ENCODE results near the gene ATP10A.
"Not testable (repeated sequence)": the region's sequence is repeated elsewhere in the genome, so short reads cannot be mapped to it uniquely, and the experiment has no call there.

ATP10A gene

DNA sequence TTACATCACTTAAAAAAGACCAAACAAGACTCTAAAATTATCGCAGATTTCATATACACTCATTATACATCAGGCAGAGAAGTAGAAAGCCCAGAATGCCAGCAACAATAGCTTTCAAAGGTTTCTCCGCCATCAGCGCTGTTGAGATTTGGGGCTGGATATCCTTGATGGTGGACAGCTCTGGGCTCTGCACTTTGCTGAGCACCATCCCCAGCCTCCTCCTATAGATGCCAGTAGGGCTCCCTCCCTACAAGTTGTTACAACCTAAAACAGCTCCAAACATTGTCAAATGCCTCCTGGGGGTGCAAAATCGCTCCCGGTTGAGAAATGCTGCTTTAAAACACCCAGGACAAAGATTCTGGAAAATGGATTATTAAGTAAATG, 73.5 kb downstream of the ATP10A start:
- no peak for DNase-seq

DNA sequence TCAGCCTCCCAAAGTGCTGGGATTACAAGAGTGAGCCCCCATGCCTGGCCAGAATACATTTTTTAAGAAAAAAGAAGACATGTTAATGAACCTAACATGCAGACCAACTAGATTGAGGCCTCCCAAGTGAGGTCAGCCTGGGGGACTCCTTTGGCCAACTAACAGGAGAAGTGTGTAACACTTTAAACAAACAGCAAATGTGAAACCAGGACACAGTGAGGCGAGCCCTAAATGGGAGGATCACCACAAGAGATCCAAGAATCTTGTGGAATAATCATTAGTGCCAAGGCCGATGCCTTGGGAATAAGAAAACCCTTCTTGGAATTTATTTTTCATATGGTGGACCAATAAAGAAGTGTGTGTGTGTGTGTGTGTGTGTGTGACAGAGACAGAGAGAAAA, 73.9 kb downstream of the ATP10A start:
- DNase-seq: no peak

DNA sequence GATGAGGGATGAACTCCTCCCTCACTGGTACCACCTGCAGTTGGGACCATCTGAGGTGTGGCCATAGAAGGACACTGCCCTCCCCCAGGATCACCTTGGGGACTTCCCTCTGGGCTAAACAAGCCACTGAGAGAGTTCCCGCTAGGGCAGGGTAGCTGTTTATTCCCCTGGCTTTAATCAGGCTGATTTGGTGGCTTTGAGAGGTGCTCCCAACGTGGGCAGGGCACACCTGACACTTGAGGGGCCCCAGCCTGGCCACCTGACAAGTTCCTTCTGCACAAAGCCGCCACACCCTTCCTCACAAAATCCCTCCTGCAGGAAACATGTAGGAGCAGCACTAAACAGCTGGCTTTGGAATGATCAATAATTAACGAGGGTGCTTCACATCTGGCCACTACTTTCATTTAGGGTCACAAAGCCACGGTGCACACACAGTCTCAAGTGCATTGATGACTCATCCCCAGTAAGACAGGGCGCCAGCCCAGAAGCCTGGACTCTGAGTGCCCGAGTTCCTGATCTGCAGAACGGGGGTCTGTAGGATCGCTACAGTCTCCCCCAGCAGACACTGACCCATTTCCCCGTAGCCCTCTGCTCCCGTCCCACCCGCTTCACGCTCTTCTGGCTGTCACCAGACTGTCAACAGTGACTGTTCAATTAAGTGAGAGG, 75.1 kb downstream of the ATP10A start:
- DNase-seq: no peak

DNA sequence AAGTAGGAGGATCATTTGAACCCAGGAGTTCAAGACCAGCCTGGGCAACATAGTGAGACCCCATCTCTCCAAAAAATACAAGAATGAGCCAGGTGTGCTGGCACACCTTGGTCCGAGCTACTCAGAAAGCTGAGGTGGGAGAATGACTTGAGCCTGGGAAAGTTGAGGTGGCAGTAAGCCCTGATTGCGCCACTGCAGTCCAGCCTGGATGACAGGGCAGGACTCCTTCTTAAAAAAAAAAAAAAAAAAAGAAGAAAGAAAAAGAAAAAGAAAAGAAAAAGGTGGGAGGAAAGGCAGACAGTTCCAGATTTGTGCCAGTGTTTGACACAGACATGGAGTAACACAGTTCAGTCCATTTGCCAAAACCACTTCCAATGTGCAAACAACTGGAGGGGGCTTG, 75.7 kb downstream of the ATP10A start:
- DNase-seq: no peak

DNA sequence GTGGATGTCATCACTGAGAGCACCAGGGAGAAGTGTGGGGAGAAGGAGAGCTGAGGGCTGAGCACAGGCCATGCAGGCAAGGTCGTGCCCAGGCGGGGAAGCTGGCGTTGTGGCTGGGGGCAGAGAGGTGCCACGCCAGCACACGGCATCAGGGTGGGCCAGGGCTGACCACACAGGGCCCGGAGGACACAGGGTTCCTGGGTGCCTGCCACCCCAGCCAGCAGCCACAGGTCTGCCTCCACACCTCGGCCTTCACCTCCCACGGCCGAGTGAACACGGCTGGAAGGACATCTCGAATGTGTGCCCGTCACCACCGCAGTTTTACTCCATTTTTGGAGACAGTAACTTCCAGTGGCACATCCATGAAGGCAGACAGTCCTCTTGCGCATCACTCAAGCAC, 77.1 kb downstream of the ATP10A start:
- DNase-seq: no peak

DNA sequence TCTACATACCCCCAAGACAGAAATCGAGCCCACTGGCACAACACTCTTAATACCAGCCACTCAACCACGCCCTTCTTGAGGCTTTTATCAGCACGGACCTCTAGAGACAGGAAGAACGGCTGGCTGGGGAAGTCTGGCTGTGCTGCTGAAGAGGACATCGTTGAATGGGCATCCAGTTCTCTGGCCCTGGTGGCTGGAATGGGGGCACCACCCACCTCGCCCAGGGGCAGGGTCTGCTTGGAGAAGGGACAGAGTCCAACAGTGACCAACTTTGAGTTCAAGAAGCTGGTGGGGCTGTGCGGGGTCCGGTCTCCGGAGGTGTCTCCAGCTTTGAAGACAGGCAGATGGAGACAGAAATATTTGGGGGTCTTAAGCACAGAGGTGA, 77.5 kb downstream of the ATP10A start:
- no peak for DNase-seq

DNA sequence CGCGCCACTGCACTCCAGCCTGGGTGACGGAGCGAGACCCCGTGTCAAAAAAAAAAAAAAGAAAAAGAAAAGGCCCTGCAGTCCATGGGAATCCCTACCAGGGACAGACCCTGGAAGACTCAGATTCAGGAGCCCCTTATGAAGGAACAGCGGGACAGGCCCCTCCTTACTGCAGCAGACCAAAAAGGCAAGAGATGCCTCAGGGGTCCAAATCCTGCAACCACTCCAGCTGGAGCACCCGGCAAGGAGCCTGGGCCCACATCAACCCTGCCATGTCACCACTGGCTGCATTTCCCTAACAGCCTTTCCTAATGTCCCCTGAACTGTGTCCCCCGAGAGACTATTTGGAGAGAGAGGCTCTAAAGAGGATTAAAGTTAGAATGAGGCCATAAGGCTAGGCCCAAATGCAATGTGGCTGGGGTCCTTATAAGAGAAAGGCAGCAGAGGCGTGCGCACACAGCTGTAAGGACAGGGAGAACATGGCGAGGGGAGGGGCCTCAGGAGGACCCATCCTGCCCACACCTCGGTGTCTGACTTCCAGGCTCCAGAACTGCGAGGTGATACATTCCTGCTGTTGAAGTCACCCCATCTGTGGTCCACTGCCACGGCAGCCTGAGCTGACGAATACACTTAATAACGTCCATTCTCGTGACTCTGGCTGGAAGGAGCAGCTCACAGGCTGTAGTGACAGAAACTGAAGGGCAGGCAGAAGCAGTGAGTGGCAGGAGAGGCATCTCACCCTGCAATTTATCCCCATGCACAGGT, 78.1 kb downstream of the ATP10A start:
- no peak for DNase-seq

DNA sequence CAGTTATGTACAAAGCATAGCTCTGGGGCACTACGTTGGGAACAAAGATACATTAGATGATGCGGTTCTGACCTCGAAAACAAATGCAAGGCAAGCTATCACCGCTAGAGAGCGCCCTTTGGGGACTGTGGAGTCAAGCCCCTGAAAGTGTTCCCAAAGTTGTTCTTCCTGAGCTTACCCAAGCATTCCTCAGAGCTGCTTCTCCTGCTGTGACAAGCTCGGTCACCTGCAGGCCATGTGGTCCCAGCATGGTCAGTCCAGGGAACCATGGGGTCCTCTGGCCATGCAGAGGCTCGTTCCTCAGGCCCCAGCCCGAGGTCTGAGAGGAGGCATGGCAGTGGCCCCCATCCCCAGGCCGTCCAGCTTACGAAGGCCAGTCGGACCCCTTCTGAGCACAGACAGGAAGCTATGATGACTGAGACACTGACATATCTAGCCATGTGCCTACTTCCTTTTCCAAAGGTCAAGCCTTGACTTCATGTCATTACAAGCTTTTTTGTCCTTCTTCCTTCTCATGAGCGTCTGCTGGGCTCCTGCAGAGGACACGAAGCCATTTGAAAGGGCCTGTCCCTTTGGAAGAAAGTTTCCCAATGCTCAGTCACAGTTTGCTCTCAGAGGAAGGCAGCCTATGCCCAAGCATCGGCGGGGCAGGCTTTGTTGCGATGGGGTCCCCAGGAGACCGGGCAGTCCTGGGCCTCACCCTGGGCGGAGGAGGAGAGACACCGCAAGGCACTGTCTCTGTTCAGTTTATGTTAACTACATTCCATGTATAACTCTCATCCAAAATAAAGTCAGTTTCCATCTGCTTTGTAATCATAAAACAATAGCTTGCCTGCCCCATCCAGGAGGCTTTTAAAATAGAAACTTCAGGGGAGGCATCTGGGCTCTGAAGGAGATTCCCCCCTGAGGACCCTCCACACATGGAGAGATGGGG, 79.3 kb downstream of the ATP10A start:
- DNase-seq: no peak

DNA sequence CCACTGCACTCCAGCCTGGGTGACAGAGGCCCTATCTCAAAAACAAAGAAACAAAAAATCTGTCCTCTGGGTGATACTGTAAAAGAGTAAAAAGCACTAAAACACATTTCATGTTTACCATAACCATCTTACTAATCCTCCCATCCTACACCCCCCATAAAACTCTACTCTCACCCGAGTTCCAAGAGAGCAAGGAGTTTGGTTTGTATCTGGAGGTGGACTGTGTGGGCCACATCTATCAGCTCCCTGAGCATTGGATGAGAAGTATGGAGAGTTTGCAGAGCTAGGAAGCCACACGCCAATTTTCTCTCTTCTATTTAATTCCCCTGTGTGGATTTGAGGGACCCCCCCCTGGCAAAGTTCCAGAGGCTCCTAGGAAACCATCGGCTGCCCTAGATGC, 80.0 kb downstream of the ATP10A start:
- DNase-seq: no peak

DNA sequence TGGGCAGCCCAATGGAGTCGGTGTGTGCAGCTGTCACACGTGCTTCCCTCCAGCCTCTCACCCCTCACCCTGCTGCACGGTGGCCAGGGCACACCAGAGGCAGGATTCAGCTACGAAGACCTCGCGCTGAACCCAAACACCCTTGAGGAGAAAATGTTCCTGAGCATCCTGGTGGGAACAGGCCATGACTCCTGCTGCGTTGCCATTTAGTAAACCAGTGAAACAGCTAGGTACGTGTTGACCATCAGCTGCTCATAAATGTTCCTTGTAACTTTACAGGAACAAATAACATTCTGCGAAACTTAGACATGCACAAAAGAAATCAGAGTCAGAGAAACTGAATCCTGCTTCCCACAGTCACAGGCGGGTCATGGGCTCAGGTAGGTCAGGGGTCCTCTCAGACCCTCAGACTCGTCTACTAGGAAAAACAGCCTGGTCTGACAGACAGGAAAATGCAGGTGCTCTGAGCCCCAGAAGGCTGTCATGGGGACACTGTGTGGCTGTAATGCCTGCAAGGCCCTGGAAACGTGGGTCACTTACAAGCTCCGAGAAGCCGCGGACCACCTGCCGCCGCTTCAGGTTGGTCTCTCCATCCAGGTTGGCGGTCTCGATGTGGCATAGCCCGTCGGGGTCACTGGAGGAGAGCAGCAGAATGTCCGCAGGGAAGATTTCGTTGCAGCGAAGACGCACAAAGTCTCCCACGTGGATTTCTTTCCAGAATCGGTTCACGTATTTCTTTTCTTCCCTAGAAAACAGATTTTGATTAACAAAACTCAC, 82.5 kb downstream of the ATP10A start:
- no peak for DNase-seq

DNA sequence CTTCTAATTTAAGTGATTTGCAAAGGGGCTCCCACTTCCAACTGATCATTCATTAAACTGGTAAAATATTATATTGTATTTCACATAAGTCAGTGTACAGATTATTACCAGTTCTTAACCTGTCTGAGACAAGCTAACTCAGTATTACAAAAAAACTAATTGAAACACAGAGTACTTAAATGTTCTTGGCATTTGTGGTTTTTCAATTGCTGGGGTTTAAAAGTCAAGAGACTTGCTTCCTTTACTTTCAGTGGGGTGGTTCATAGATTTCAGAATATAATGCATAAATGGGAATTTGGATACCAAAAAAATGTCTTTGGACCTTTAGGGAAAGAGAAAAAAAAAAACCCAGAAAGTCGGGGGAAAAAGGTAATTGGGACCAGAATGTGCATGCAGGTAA, 85.0 kb downstream of the ATP10A start:
- no peak for DNase-seq

DNA sequence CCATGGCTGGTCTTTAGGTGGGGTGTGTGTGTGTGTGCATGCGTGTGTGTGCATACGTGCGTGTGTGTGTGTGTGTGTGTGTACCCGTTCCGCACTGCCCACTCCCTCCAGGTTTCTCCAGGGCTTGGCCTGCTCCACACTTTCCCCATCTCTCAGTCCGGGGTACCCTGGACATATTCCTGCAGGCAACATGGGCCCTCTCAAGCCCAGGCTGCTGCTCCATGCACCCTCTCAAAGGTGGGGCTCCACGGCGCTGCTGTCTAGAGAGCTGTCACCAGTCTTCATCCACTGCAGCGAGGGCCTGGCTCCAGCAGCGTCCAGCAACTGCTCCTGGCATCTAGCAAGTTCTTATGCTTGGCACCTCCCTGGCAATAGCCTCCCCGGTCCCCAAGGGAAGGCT, 86.1 kb downstream of the ATP10A start:
- no peak for DNase-seq

DNA sequence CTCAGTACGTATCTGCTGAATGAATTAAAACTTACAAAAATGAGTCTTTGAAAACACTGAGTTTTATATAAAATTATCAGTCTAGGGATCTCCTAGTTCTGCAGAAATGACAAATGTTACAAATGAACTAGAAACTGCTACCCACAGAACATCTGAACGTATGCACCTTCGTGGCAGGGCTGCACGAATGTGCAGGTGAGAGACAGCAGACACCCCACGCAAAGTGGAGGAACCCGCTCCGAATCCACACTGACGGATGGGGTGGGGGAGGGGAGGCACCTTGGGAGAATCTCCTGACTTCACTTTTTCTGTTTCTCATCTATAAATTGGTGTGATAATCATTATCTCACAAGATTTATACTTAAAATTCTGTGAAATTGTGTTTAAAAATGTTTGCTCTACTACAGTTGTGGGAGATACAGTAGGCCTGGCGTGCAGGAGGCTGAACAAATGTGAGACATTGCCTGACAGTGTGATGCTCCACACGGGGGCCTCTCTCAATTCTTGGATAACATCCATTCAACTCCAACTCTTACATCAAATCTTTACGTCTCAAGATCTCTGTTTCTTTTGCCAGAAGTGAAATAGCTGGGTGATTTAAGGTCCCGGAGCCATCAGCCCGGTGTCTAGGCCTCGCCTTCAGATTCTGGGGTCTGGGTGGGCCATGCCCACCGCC, 86.9 kb downstream of the ATP10A start:
- DNase-seq: no peak

DNA sequence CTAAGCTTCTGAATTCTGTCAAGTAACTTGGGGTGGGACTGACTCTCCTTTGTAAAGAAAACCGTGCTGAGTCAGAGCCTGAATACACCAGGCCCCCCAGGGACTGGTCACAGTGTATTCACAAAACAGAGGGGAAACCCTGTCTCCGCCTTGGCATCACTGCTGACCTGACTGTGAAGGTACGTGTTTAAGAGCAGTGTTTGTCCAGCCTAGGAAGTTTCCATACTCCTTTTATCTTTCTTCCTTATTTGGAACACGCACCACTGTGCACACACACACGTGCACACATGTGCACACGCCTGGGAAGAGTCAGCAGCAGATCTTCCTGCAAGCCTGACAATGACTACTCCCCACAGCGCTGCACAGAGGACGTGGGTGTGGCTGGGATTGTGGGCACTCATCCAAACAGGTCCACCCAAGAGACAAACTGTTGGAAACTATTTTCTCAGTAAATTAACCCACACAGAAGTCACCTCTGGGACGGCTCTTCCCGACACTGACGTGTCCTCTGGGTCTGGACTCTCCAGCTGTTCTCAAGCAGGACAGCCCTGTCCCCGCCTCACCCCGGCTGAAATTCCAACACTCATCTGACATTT, 87.7 kb downstream of the ATP10A start:
- DNase-seq: no peak

DNA sequence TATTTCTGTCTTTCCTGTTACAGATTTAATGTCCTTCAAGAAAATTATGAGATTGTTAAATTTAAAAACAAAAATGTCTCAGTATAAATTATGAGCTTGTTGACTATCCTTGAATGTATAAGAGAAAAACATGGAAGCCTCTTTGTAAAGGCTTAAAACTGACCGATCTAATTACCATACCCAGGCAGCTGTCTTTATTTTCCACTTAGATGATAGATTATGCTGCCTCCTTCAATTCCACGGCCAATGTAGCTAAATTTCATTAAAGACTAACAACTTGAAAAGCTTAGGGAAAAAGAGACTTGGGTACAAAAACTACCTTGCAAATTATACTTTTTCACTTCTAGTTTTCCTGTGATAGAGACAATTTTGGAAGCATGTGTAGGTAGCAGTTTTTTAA, 88.3 kb downstream of the ATP10A start:
- DNase-seq: no peak

DNA sequence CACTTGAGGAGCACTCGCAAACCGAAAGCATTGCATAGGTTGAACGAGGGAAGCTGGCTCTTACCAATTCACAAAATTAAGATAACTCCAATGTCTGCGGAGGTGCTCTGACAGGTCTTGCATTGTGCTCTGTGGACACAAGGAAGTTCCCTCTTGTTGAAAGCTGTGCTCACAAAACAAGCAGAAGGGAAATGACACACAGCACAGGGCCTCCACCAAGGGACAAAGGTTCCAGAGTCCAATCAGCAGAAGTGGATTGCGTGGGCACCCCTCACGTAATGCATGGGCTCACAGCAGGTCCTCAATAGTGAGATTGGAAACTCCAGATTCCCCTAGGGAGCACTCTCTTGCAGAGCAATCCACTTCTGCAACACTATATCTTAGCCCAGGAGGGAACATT, 89.9 kb downstream of the ATP10A start:
- DNase-seq: no peak

DNA sequence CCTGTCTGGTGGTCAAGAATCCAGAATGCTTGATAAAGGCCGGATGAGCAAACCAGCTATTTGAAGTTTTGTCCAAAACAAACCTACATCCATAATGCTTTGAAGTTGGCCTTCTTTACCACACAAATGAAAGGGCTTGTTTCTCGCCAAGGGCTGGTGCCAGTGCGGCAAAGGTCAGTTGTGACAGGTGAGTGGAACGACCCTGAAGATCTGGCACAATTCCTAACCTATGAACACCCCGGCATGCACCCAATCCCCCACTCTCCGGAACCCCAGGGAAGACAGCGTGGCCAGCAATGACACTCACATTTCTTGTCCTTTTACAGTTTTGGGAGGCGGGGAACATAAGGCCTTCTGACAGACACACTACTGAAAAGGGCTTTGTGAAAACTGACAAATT, 90.6 kb downstream of the ATP10A start:
- no peak for DNase-seq

DNA sequence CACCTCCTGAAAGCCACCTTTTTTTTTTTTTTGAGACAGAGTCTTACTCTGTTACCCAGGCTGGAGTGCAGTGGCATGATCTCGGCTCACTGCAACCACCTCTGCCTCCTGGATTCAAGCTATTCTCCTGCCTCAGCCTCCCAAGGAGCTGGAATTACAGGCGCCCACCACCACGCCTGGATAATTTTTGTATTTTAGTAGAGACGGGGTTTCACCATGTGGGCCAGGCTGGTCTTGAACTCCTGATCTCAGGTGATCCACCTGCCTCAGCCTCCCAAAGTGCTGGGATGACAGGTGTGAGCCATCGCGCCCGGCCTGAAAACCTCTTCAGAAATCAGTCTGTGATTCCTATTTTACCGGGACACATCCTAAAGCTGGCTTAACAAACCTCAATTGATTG, 91.4 kb downstream of the ATP10A start:
- DNase-seq: not testable (repeated sequence)

DNA sequence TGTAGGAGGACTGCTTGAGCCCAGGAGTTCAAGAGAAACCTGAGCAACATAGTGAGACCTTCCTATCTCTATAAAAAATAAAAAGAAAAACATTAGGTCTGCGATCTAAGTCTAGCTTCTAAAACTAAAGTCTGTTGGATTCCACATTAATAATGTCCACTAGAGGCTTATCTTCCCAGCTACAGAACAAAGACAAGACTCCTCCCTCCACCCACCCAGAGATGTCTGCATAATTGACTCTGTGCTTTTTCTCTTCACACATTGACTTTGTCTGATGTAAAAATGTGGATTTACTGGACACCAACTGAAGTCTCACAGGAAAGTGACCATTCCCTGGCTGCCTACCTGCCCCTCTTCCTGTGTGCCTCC, 91.8 kb downstream of the ATP10A start:
- DNase-seq: no peak

DNA sequence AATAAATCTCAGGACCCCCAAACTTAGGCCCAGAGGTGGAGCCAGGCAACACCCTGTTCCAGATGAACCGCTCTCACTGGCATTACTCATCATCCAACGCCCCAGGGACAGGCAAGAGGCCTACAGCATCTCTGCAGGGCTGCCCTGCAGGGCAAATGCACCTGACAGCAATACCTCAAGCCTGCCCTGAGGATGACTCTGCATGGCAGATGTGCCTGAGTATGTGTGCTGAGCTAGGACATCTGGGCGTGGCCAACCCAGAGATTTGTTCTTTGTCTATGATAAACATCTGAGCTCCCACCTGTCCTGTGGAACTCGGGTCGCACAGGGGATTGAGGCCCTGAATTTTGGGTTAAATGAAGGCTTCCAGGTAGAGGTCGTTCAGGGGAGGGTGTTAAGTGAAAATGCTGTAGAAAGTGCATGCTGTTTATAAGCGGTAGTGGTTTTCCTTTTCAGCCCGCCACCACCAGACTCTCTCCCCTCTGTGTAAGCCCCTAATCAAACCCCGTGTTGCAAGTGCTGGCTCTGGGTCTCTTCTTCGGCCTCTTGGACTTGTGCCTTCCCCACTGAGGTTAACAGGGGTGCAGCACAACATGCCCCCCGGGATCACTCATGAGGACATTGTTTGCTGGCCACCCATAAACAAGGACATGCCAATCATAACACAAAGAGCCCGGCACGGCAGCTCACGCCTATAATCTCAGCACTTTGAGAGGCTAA, 92.3 kb downstream of the ATP10A start:
- DNase-seq: no peak

DNA sequence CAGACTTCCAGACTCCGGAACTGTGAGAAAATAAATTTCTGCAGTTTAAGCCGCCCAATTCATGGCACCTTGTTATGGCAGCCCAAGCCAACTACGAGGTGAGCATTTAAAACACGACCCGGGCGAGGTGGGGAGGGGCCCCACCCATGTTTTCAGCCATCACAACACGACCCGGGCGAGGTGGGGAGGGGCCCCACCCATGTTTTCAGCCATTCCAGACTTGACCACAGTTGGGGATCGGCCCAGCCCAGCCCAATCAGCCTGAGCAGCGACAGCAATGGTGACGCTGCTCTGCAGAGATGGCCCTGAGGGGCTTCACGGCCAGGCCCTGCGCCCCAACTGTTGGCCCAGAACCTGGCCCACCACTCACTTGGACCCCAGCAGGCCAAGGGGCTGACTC, 93.1 kb downstream of the ATP10A start:
- DNase-seq: no peak
